IMR-90 (cell line): Measurements from ENCODE around the gene NEDD4L. TPM values are rescaled to one million over a fixed set of nuclear protein-coding genes. Genes with fewer than 3 reads are reported as not detected.
A peak's percentile ranks its signal among the peaks of the same experiment; 100 is the strongest.

Experiments used
- ATAC-seq: fragments of 200-7000 bp; cut with Tn5 transposase; 2 replicates; pipeline ENCODE4 v1.9.1; 2020; ENCODE audit warnings: low read depth, mild to moderate bottlenecking, moderate library complexity
- BruUV-seq: library from RNA; stranded (reverse); fragments of 400-500 nt; replicated peaks from 2 replicates; lab custom pipeline; 2021; lab: Mats Ljungman, UMichigan
- CTCF ChIA-PET: fragments of 300-600 bp; formaldehyde crosslinking; extraction: SDS; loops from one replicate; lab custom pipeline; 2021; ENCODE audit warnings: antibody characterized with exemption; lab: Yijun Ruan, JAX
- POLR2A ChIA-PET: fragments of 300-600 bp; sonication (Branson Sonifier 250); formaldehyde crosslinking; loops from one replicate; lab custom pipeline; 2022; ENCODE audit warnings: antibody characterized with exemption; ENCODE audit not compliant: unreplicated experiment; lab: Charles Lee
- DNase-seq: peaks from one replicate; pipeline ENCODE4 v3.0.0; 2013
- H2AFZ ChIP-seq: replicated peaks from 2 replicates; pipeline ENCODE3; 2013; ENCODE audit warnings: low read length, mild to moderate bottlenecking; ENCODE audit not compliant: poor library complexity
- H2AK5ac ChIP-seq: 2 replicates; pipeline ENCODE4 v1.6.1; 2013; ENCODE audit warnings: low read depth, low read length, inconsistent platforms
- H2AK9ac ChIP-seq: replicated peaks from 2 replicates; pipeline ENCODE3; 2013; ENCODE audit warnings: mild to moderate bottlenecking, low read depth, low read length, moderate library complexity; ENCODE audit not compliant: poor library complexity
- H2BK120ac ChIP-seq: 2 replicates; pipeline ENCODE4 v1.6.1; 2013; ENCODE audit warnings: low read depth, low read length, inconsistent platforms
- H2BK15ac ChIP-seq: 3 replicates; pipeline ENCODE4 v1.6.1; 2013; ENCODE audit warnings: low read depth, low read length, inconsistent platforms
- H2BK20ac ChIP-seq: 2 replicates; pipeline ENCODE4 v1.6.1; 2013; ENCODE audit warnings: low read depth, mild to moderate bottlenecking, inconsistent platforms, low read length, moderate library complexity
- H2BK5ac ChIP-seq: 2 replicates; pipeline ENCODE4 v1.6.1; 2013; ENCODE audit warnings: mild to moderate bottlenecking, low read depth, low read length, inconsistent platforms; ENCODE audit not compliant: poor library complexity, severe bottlenecking
- H3K14ac ChIP-seq: replicated peaks from 2 replicates; pipeline ENCODE4 v1.6.1; 2013; ENCODE audit warnings: low read depth, low read length, inconsistent platforms
- H3K18ac ChIP-seq: 2 replicates; pipeline ENCODE4 v1.6.1; 2013; ENCODE audit warnings: low read depth, low read length, control low read depth
- H3K23ac ChIP-seq: 2 replicates; pipeline ENCODE4 v1.6.1; 2013; ENCODE audit warnings: low read depth, low read length, inconsistent platforms
- H3K27ac ChIP-seq: 2 replicates; pipeline ENCODE4 v1.5.1; 2013; ENCODE audit warnings: mild to moderate bottlenecking, control low read depth, low read length; ENCODE audit not compliant: insufficient read depth
- H3K27me3 ChIP-seq: 2 replicates; pipeline ENCODE4 v1.6.1; 2013; ENCODE audit warnings: low read length; ENCODE audit not compliant: control insufficient read depth, insufficient read depth
- H3K36me3 ChIP-seq: 2 replicates; pipeline ENCODE4 v1.6.1; 2013; ENCODE audit warnings: low read length, mixed read lengths; ENCODE audit not compliant: control insufficient read depth, insufficient read depth
- H3K4ac ChIP-seq: 2 replicates; pipeline ENCODE4 v1.6.1; 2013; ENCODE audit warnings: low read depth, low read length, inconsistent platforms
- H3K4me1 ChIP-seq: 2 replicates; pipeline ENCODE4 v1.6.1; 2013; ENCODE audit warnings: low read length, mixed read lengths; ENCODE audit not compliant: control insufficient read depth, insufficient read depth
- H3K4me2 ChIP-seq: 2 replicates; pipeline ENCODE4 v1.6.1; 2013; ENCODE audit warnings: low read depth, mild to moderate bottlenecking, control low read depth, low read length, moderate library complexity
- H3K4me3 ChIP-seq: 2 replicates; pipeline ENCODE4 v1.5.1; 2013; ENCODE audit warnings: low read depth, mild to moderate bottlenecking, control low read depth, low read length, moderate library complexity; ENCODE audit not compliant: insufficient read depth
- H3K56ac ChIP-seq: 2 replicates; pipeline ENCODE4 v1.6.1; 2013; ENCODE audit warnings: low read length, inconsistent platforms; ENCODE audit not compliant: insufficient read depth; ENCODE audit errors: extremely low read depth
- H3K79me1 ChIP-seq, 2 experiments: 2 replicates each; pipeline ENCODE4 v1.6.1; 2013; ENCODE audit warnings: low read length in 2 of 2, inconsistent platforms in 1 of 2, low read depth in 1 of 2
- H3K9ac ChIP-seq: 2 replicates; pipeline ENCODE4 v1.6.1; 2013; ENCODE audit warnings: low read depth, low read length, control low read depth
- H3K9me1 ChIP-seq: 2 replicates; pipeline ENCODE4 v1.6.1; 2013; ENCODE audit warnings: low read length, inconsistent platforms; ENCODE audit not compliant: insufficient read depth
- H3K9me3 ChIP-seq: 2 replicates; pipeline ENCODE4 v1.6.1; 2013; ENCODE audit warnings: low read length; ENCODE audit not compliant: control insufficient read depth, insufficient read depth
- H4K20me1 ChIP-seq: 2 replicates; pipeline ENCODE4 v1.6.1; 2013; ENCODE audit warnings: low read length, inconsistent platforms; ENCODE audit not compliant: insufficient read depth
- H4K5ac ChIP-seq: 2 replicates; pipeline ENCODE4 v1.6.1; 2013; ENCODE audit warnings: mild to moderate bottlenecking, low read depth, low read length, control low read depth
- H4K8ac ChIP-seq, 2 experiments: 2 replicates each; pipeline ENCODE4 v1.6.1; 2013; ENCODE audit warnings: low read depth in 2 of 2, low read length in 2 of 2, control low read depth in 1 of 2, inconsistent platforms in 1 of 2
- H4K91ac ChIP-seq: 2 replicates; pipeline ENCODE4 v1.6.1; 2013; ENCODE audit warnings: low read depth, low read length, inconsistent platforms; ENCODE audit not compliant: insufficient read depth
- CEBPB ChIP-seq: IDR thresholded peaks from 2 replicates; pipeline ENCODE4 v1.6.1; 2012; ENCODE audit warnings: low read depth, low read length, improper control_type of control experiment
- MAZ ChIP-seq: IDR thresholded peaks from 2 replicates; pipeline ENCODE4 v1.6.1; 2012; ENCODE audit warnings: low read depth, mild to moderate bottlenecking, low read length, improper control_type of control experiment, moderate library complexity, borderline replicate concordance
- MXI1 ChIP-seq: IDR thresholded peaks from 2 replicates; pipeline ENCODE4 v1.6.1; 2012; ENCODE audit warnings: low read depth, mild to moderate bottlenecking, low read length, moderate library complexity, borderline replicate concordance
- NFE2L2 ChIP-seq: fragments of 150-350 bp; IDR thresholded peaks from 2 replicates; pipeline ENCODE4 v1.6.1; 2016; ENCODE audit warnings: low read depth, mild to moderate bottlenecking, low read length
- SMC3 ChIP-seq: fragments of 150-350 bp; IDR thresholded peaks from 2 replicates; pipeline ENCODE4 v1.6.1; 2016; ENCODE audit warnings: low read depth, mild to moderate bottlenecking, antibody characterized with exemption, low read length, moderate library complexity
- WGBS, 2 experiments: methylation state at CpG; one replicate each; pipeline versions ENCODE4 v1.1.5 to v1.1.7; 2013; ENCODE audit warnings: missing lambda C conversion rate in 2 of 2; ENCODE audit not compliant: insufficient read length in 1 of 2; ENCODE audit errors: extremely low coverage in 2 of 2; 5-methylcytosine and 5-hydroxymethylcytosine counted together
- dilution Hi-C: fragments of 300-500 bp; cut with HindIII; formaldehyde crosslinking; loops from one replicate; pipeline ENCODE4 v1.14.3; 2018; ENCODE audit warnings: low sequenced_read_pairs; ENCODE audit not compliant: unreplicated experiment
- in situ Hi-C: fragments of 300-500 bp; cut with MboI; formaldehyde crosslinking; loops from 3 replicates; pipeline ENCODE4 v1.14.3; 2019; ENCODE audit warnings: low sequenced_read_pairs, inconsistent platforms, mixed read lengths
- intact Hi-C: fragments of 100-400 bp; cut with micrococcal nuclease; formaldehyde crosslinking; loops from 2 replicates; pipeline ENCODE4 v1.10.0; 2022
- polyA plus RNA-seq, 3 experiments: library from polyadenylated mRNA; depleted of rRNA; stranded (reverse); fragments of >200 nt; gene quantifications; 2 replicates each; pipeline ENCODE4 v1.2.3, GENCODE V29; 2012; ENCODE audit warnings: low replicate concordance in 1 of 3
- total RNA-seq: library from RNA; depleted of rRNA; stranded (reverse); fragments of >200 nt; gene quantifications from 2 replicates; pipeline ENCODE4 v1.2.3, GENCODE V29; 2012
- TF ChIP-seq, protein P1 (sequence below): conservative IDR thresholded peaks from 2 replicates; pipeline ENCODE4 v1.5.1; 2012; ENCODE audit warnings: mild to moderate bottlenecking, low read depth, low read length, improper control_type of control experiment

The NEDD4L gene
- total and polyA plus RNA-seq, 2 of the 4 experiments (the other 2 are of a cell fraction): 10.0 to 10.9 TPM

DNA sequence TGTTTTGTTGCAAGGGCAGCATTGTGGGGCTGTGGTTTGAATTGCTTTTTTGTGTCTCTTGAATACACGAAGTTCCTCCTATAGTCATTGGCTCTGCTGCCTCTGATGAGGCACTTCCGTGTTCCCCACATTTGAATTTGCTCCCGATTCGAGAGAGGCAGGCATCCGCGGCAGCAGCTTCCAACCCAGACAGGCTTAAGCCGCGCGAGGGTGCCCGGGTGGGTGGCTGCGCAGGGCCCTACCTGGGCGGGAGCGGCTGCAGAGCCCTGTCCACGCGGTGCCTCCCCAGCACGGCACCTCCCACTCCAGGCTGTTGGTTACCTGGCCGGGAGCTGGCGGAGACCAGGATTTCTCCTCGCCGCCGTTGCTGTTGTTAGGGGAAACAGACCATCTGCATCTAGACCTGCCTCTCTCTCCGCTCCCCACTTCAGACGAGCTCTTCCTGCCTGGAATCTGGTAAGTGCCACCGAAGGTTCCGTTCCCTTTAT, 151.3 kb downstream of the NEDD4L start:
- H4K8ac ChIP-seq: peak overlapping the region in 1 of 2 experiments; percentile 16; a peak in 1 of 4 replicates
- H2BK5ac ChIP-seq: peak overlapping the region; percentile 5
- H2AK5ac ChIP-seq: no peak overlapping the region
- peak overlapping the region; percentile 44 for H2AK9ac ChIP-seq
- CTCF ChIA-PET: no interaction called here
- TF ChIP-seq SMC3: no peak
- TF ChIP-seq NFE2L2: no peak
- TF ChIP-seq MAZ: no peak
- no peak for TF ChIP-seq CEBPB
- TF ChIP-seq, protein P1, sequence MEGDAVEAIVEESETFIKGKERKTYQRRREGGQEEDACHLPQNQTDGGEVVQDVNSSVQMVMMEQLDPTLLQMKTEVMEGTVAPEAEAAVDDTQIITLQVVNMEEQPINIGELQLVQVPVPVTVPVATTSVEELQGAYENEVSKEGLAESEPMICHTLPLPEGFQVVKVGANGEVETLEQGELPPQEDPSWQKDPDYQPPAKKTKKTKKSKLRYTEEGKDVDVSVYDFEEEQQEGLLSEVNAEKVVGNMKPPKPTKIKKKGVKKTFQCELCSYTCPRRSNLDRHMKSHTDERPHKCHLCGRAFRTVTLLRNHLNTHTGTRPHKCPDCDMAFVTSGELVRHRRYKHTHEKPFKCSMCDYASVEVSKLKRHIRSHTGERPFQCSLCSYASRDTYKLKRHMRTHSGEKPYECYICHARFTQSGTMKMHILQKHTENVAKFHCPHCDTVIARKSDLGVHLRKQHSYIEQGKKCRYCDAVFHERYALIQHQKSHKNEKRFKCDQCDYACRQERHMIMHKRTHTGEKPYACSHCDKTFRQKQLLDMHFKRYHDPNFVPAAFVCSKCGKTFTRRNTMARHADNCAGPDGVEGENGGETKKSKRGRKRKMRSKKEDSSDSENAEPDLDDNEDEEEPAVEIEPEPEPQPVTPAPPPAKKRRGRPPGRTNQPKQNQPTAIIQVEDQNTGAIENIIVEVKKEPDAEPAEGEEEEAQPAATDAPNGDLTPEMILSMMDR: no peak
- no peak for TF ChIP-seq MXI1
- no peak overlapping the region; the same call in 1 of the 2 replicates for H4K91ac ChIP-seq
- H3K23ac ChIP-seq: no peak overlapping the region
- POLR2A ChIA-PET: no interaction called here
- H2BK20ac ChIP-seq: peak overlapping the region; percentile 36
- H3K4ac ChIP-seq: no peak overlapping the region
- H3K4me2 ChIP-seq: peak overlapping the region; percentile 51; the same call in 1 of the 2 replicates
- no peak overlapping the region for H3K56ac ChIP-seq
- ATAC-seq (no peak), DNase-seq (no peak)
- no peak overlapping the region for H3K27ac ChIP-seq
- intact Hi-C loops (no loop called here), dilution Hi-C loops (no loop called here), in situ Hi-C loops (no loop called here)
- H3K14ac ChIP-seq: no peak overlapping the region
- H3K27me3 ChIP-seq: no peaks in the 10 kb centered on the region
- peak overlapping the region; percentile 77 for H2AFZ ChIP-seq
- H3K9me3 ChIP-seq: no peaks in the 10 kb centered on the region
- H3K4me1 ChIP-seq: peaks cover 7% of the 10 kb centered on the region
- no peak overlapping the region for H3K4me3 ChIP-seq
- no peak overlapping the region for H3K18ac ChIP-seq
- H3K79me1 ChIP-seq: peaks cover 3 to 5% of the 10 kb centered on the region in 2 experiments; a peak in 1 of 4 replicates
- 36% methylated on average over 4 of the region's 25 CpGs; no CpG with 5 or more reads in 1 of the 2 experiments for WGBS, 2 experiments
- H3K9ac ChIP-seq: no peak overlapping the region
- H3K36me3 ChIP-seq: no peaks in the 10 kb centered on the region
- 0 out of 3 replicates have a peak overlapping the region, but pooled peaks have one; percentile 64 for H2BK15ac ChIP-seq
- no peaks in the 10 kb centered on the region for H4K20me1 ChIP-seq
- no TSS peak for BruUV-seq
- no peak overlapping the region for H4K5ac ChIP-seq
- H3K9me1 ChIP-seq: peaks cover 14% of the 10 kb centered on the region; the same call in 1 of the 2 replicates
- H2BK120ac ChIP-seq: peak overlapping the region; percentile 73; the same call in 1 of the 2 replicates
